SU-DHL-6 (cell line): ENCODE measurements around the gene EPB41L1.

Experiments
- H2AFZ ChIP-seq: fragments of 200-600 bp; sonication (generic); 2 replicates; pipeline ENCODE4 v1.6.1; 2014; ENCODE audit warnings: low read depth, mild to moderate bottlenecking, moderate library complexity, mixed read lengths, antibody characterized with exemption, low read length; ENCODE audit not compliant: severe bottlenecking
- H3F3A ChIP-seq: fragments of 200-600 bp; shearing (Covaris generic); 2 replicates; pipeline ENCODE4 v1.6.0; 2016; ENCODE audit warnings: antibody characterized with exemption, mild to moderate bottlenecking; ENCODE audit not compliant: insufficient read depth
- H3K27ac ChIP-seq: fragments of 200-600 bp; sonication (generic); 2 replicates; pipeline ENCODE4 v1.5.1; 2016; ENCODE audit warnings: low read depth, mild to moderate bottlenecking, low read length, moderate library complexity, mixed read lengths
- H3K27me3 ChIP-seq: fragments of 200-600 bp; sonication (generic), shearing (Covaris generic); 2 replicates; pipeline ENCODE4 v1.6.0; 2014; ENCODE audit warnings: mild to moderate bottlenecking, low read length
- H3K36me3 ChIP-seq: fragments of 200-600 bp; sonication (generic); 2 replicates; pipeline ENCODE4 v1.6.1; 2014; ENCODE audit warnings: mild to moderate bottlenecking, low read length, mixed read lengths
- H3K4me2 ChIP-seq: fragments of 300-600, 200-600 bp; shearing (Covaris generic), sonication (generic); 2 replicates; pipeline ENCODE4 v1.6.0; 2014; ENCODE audit warnings: low read length, low read depth, mild to moderate bottlenecking; ENCODE audit not compliant: poor library complexity, severe bottlenecking
- H3K4me3 ChIP-seq: fragments of 200-600 bp; sonication (generic); 2 replicates; pipeline ENCODE4 v1.5.1; 2014; ENCODE audit warnings: antibody characterized with exemption, low read length, mild to moderate bottlenecking, mixed read lengths; ENCODE audit not compliant: insufficient read depth, poor library complexity, severe bottlenecking
- H3K79me2 ChIP-seq: fragments of 200-600 bp; sonication (generic); 2 replicates; pipeline ENCODE4 v1.6.1; 2014; ENCODE audit warnings: mild to moderate bottlenecking, low read length, moderate library complexity; ENCODE audit not compliant: insufficient read depth
- H3K9ac ChIP-seq: fragments of 200-600 bp; sonication (generic); 2 replicates; pipeline ENCODE4 v1.7.0; 2014; ENCODE audit warnings: mild to moderate bottlenecking, low read length
- H3K9me2 ChIP-seq: fragments of 200-600 bp; sonication (generic); replicated peaks from 2 replicates; pipeline ENCODE4 v1.6.1; 2014; ENCODE audit warnings: low read length; ENCODE audit not compliant: insufficient read depth
- H3K9me3 ChIP-seq: fragments of 200-600 bp; sonication (generic); 2 replicates; pipeline ENCODE4 v1.6.1; 2014; ENCODE audit warnings: low read length, mixed read lengths; ENCODE audit not compliant: insufficient read depth
- H4K20me1 ChIP-seq: fragments of 200-600 bp; sonication (generic); 2 replicates; pipeline ENCODE4 v1.6.1; 2014; ENCODE audit warnings: low read depth, mild to moderate bottlenecking, antibody characterized with exemption, low read length, moderate library complexity, mixed read lengths
- EZH2phosphoT487 ChIP-seq: fragments of 200-600 bp; sonication (generic), shearing (Covaris generic); conservative IDR thresholded peaks from 2 replicates; pipeline ENCODE4 v1.6.1; 2018; ENCODE audit warnings: mild to moderate bottlenecking, antibody characterized with exemption, low read length, moderate library complexity, mixed read lengths
- TF ChIP-seq, protein P1 (sequence below): fragments of 200-600 bp; sonication (generic); IDR thresholded peaks from one replicate; pipeline ENCODE4 v1.5.1; 2017; ENCODE audit warnings: antibody characterized with exemption, mild to moderate bottlenecking, low read length, moderate library complexity; ENCODE audit not compliant: insufficient read depth, poor library complexity, severe bottlenecking

Gene EPB41L1

GRCh38 chr20:36274181-36274841 lies 119.8 kb downstream of the EPB41L1 start:
- no peaks in the 10 kb centered on the region for H3K27me3 ChIP-seq
- no peaks in the 10 kb centered on the region for H3K9me3 ChIP-seq
- H3K27ac ChIP-seq, result no peak overlapping the region
- no peak overlapping the region for H3K9ac ChIP-seq
- no peaks in the 10 kb centered on the region for H3K9me2 ChIP-seq
- H3F3A ChIP-seq, result no peaks in the 10 kb centered on the region
- no peaks in the 10 kb centered on the region for H3K79me2 ChIP-seq
- TF ChIP-seq EZH2phosphoT487, result no peak
- TF ChIP-seq, protein P1, sequence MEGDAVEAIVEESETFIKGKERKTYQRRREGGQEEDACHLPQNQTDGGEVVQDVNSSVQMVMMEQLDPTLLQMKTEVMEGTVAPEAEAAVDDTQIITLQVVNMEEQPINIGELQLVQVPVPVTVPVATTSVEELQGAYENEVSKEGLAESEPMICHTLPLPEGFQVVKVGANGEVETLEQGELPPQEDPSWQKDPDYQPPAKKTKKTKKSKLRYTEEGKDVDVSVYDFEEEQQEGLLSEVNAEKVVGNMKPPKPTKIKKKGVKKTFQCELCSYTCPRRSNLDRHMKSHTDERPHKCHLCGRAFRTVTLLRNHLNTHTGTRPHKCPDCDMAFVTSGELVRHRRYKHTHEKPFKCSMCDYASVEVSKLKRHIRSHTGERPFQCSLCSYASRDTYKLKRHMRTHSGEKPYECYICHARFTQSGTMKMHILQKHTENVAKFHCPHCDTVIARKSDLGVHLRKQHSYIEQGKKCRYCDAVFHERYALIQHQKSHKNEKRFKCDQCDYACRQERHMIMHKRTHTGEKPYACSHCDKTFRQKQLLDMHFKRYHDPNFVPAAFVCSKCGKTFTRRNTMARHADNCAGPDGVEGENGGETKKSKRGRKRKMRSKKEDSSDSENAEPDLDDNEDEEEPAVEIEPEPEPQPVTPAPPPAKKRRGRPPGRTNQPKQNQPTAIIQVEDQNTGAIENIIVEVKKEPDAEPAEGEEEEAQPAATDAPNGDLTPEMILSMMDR, result no peak
- H3K4me3 ChIP-seq, result no peak overlapping the region
- no peak overlapping the region for H2AFZ ChIP-seq
- H3K4me2 ChIP-seq, result no peak overlapping the region
- H4K20me1 ChIP-seq, result no peaks in the 10 kb centered on the region
- no peaks in the 10 kb centered on the region for H3K36me3 ChIP-seq

- H3K27me3 ChIP-seq, result no peaks in the 10 kb centered on the region
- H3K9ac ChIP-seq, result no peak overlapping the region
- H3K79me2 ChIP-seq, result no peaks in the 10 kb centered on the region
- no peaks in the 10 kb centered on the region for H3F3A ChIP-seq
- no peaks in the 10 kb centered on the region for H3K9me3 ChIP-seq
- no peaks in the 10 kb centered on the region for H4K20me1 ChIP-seq
- no peak overlapping the region for H3K4me2 ChIP-seq
- H3K9me2 ChIP-seq, result no peaks in the 10 kb centered on the region
- H3K36me3 ChIP-seq, result no peaks in the 10 kb centered on the region
- no peak overlapping the region for H3K4me3 ChIP-seq
- H3K27ac ChIP-seq, result no peak overlapping the region
- TF ChIP-seq, protein P1, result no peak
- TF ChIP-seq EZH2phosphoT487, result no peak
- no peak overlapping the region for H2AFZ ChIP-seq
These were observed 120.5 kb downstream of the EPB41L1 start for GRCh38 chr20:36275011-36275410.

GRCh38 chr20:36275441-36276189 lies 121.1 kb downstream of the EPB41L1 start:
- TF ChIP-seq, protein P1, result no peak
- no peak for TF ChIP-seq EZH2phosphoT487
- no peak overlapping the region for H3K4me3 ChIP-seq
- no peaks in the 10 kb centered on the region for H3K27me3 ChIP-seq
- no peaks in the 10 kb centered on the region for H3K79me2 ChIP-seq
- H3K27ac ChIP-seq, result no peak overlapping the region
- no peak overlapping the region for H2AFZ ChIP-seq
- no peaks in the 10 kb centered on the region for H3K9me2 ChIP-seq
- H3K36me3 ChIP-seq, result no peaks in the 10 kb centered on the region
- H3F3A ChIP-seq, result no peaks in the 10 kb centered on the region
- no peaks in the 10 kb centered on the region for H4K20me1 ChIP-seq
- H3K4me2 ChIP-seq, result no peak overlapping the region
- no peak overlapping the region for H3K9ac ChIP-seq
- no peaks in the 10 kb centered on the region for H3K9me3 ChIP-seq
